ENCODE data around the gene HRG. TPM values are rescaled to one million over a fixed set of nuclear protein-coding genes. Genes with fewer than 3 reads are reported as not detected.

The HRG gene
- total RNA-seq, 1 experiment from 2014 or later = not detected

DNA sequence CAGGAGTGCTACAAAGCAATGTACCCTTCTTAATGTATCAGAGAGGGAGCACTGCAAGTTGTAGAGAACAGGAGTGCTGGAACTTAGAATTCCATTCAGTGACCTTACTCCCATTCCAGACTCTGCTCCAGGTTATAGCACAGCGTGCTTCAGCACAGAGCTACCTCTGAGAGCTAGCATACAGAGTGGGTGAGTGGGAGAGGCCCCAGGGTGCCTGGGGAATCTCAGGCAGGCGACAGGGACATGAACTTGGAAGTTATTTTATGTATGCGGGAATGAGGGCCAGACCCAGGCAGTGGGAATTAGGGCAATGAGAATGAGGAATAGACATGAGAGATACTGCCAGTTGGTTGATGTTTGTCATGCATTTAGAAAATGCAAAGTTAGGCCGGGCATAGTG, 47.7 kb downstream of the HRG start:
- Histone ChIP-seq H2AFZ (ENCODE audit: low read length) (no peak overlapping the region), H4K91ac (ENCODE audit: insufficient read length, low read depth, low read length) (no peak overlapping the region), H3K56ac (ENCODE audit: insufficient read length, low read depth, low read length) (no peak overlapping the region), H3K79me2 (ENCODE audit: insufficient read depth, low read length) (no peaks in the 10 kb centered on the region), H4K20me1 (ENCODE audit: control insufficient read depth, insufficient read depth, insufficient read length) (no peaks in the 10 kb centered on the region), H3K4me2 (ENCODE audit: insufficient read depth, insufficient read length, low read length) (no peak overlapping the region), H3K4me1 (ENCODE audit: insufficient read depth, low read length) (no peaks in the 10 kb centered on the region), H4K5ac (ENCODE audit: insufficient read length, low read depth, low read length) (no peak overlapping the region), H2BK15ac (ENCODE audit: low read depth, low read length) (no peak overlapping the region), H3K23me2 (ENCODE audit: insufficient read length, low read depth, low read length, poor library complexity, severe bottlenecking) (no peaks in the 10 kb centered on the region), H3K14ac (ENCODE audit: insufficient read depth, low read length) (no peak overlapping the region), H3K27me3 (ENCODE audit: insufficient read depth, low read length) (no peaks in the 10 kb centered on the region), H2BK5ac (ENCODE audit: insufficient read length, low read length) (no peak overlapping the region), H3K27ac (ENCODE audit: insufficient read length, low read depth, low read length) (no peak overlapping the region), H3K4ac (ENCODE audit: low read depth, low read length) (no peak overlapping the region), H2BK20ac (ENCODE audit: low read depth, low read length, poor library complexity, severe bottlenecking) (no peak overlapping the region), H3K9me3 (ENCODE audit: control insufficient read depth, low read depth, low read length) (no peaks in the 10 kb centered on the region), H2BK12ac (ENCODE audit: insufficient read length, low read depth, low read length) (no peak overlapping the region), H4K8ac (replicated peaks; ENCODE audit: insufficient read length, low read depth, low read length) (no peak overlapping the region), H2BK120ac (ENCODE audit: low read depth, low read length, poor library complexity, severe bottlenecking) (no peak overlapping the region), H2AK5ac (ENCODE audit: insufficient read length, low read length) (no peak overlapping the region), H3K23ac (ENCODE audit: insufficient read length, low read depth, low read length) (no peak overlapping the region), H3K18ac (ENCODE audit: insufficient read length, low read depth, low read length) (no peak overlapping the region), H3K79me1 (ENCODE audit: insufficient read depth, low read depth, low read length, poor library complexity, severe bottlenecking) (no peaks in the 10 kb centered on the region), H3K9ac (ENCODE audit: extremely low read depth, insufficient read length, low read length) (no peak overlapping the region), H3T11ph (ENCODE audit: low read length) (no peak overlapping the region)
- TF ChIP-seq, protein P1, sequence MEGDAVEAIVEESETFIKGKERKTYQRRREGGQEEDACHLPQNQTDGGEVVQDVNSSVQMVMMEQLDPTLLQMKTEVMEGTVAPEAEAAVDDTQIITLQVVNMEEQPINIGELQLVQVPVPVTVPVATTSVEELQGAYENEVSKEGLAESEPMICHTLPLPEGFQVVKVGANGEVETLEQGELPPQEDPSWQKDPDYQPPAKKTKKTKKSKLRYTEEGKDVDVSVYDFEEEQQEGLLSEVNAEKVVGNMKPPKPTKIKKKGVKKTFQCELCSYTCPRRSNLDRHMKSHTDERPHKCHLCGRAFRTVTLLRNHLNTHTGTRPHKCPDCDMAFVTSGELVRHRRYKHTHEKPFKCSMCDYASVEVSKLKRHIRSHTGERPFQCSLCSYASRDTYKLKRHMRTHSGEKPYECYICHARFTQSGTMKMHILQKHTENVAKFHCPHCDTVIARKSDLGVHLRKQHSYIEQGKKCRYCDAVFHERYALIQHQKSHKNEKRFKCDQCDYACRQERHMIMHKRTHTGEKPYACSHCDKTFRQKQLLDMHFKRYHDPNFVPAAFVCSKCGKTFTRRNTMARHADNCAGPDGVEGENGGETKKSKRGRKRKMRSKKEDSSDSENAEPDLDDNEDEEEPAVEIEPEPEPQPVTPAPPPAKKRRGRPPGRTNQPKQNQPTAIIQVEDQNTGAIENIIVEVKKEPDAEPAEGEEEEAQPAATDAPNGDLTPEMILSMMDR (conservative IDR thresholded peaks at IDR 0.05) = no peak
- Mint-ChIP-seq H3K4me1 (peaks cover 13 to 25% of the 10 kb centered on the region in 2 experiments), H3K4me3 (no peak overlapping the region), H3K27ac (0 out of 7 replicates have a peak overlapping the region, but pooled peaks of 1 of the 3 experiments have one; percentile 55), H3K9me3 (no peaks in the 10 kb centered on the region), H3K27me3 (ENCODE audit: low read depth) (peaks cover 2% of the 10 kb centered on the region), H3K36me3 (ENCODE audit: insufficient read depth in 1 of 3, low read depth in 3 of 3) (no peaks in the 10 kb centered on the region; a peak in 1 of 7 replicates)
- DNase-seq = no peak
- WGBS (ENCODE audit: extremely low coverage, insufficient read length, low lambda C conversion rate) = no CpG with 5 or more reads among the region's 4 CpGs

All from H9 (cell line).